HepG2 (cell line): ENCODE results near the gene SLC22A31. TPM values are rescaled to one million over a fixed set of nuclear protein-coding genes. Genes with fewer than 3 reads are reported as not detected.

Experiments
- HMGXB4 ChIP-seq, 2 experiments: sonication (generic) in 1 of 2; formaldehyde crosslinking in 1 of 2; IDR thresholded peaks; 2 replicates each; pipeline versions ENCODE4 v1.4.0 to v1.6.1; 2018 to 2020; ENCODE audit warnings: missing genetic modification reagents in 2 of 2, borderline replicate concordance in 1 of 2, low read depth in 1 of 2, mild to moderate bottlenecking in 1 of 2, missing biosample characterization in 1 of 2
- MAX ChIP-seq: IDR thresholded peaks from 2 replicates; pipeline ENCODE4 v1.6.1; 2012; ENCODE audit warnings: inconsistent platforms
- NCOA5 ChIP-seq: sonication (generic); formaldehyde crosslinking; IDR thresholded peaks from 2 replicates; pipeline ENCODE4 v1.4.0; 2020; ENCODE audit warnings: missing genetic modification reagents
- RBAK ChIP-seq: sonication (generic); formaldehyde crosslinking; IDR thresholded peaks from 2 replicates; pipeline ENCODE4 v1.5.1; 2020; ENCODE audit warnings: mild to moderate bottlenecking, missing genetic modification reagents
- SOX5 ChIP-seq: IDR thresholded peaks from 2 replicates; pipeline ENCODE4 v1.6.1; 2016; ENCODE audit warnings: borderline replicate concordance
- TFE3 ChIP-seq: IDR thresholded peaks from 2 replicates; pipeline ENCODE4 v1.6.1; 2016
- TOPORS ChIP-seq: sonication (generic); formaldehyde crosslinking; IDR thresholded peaks from 2 replicates; pipeline ENCODE4 v1.8.0; 2023; ENCODE audit warnings: mild to moderate bottlenecking, missing genetic modification reagents
- ZBTB44 ChIP-seq: sonication (generic); formaldehyde crosslinking; IDR thresholded peaks from 2 replicates; pipeline ENCODE4 v1.4.0; 2020; ENCODE audit warnings: missing genetic modification reagents
- ZNF281 ChIP-seq: sonication (generic); formaldehyde crosslinking; IDR thresholded peaks from 2 replicates; pipeline ENCODE4 v1.4.0; 2020; ENCODE audit warnings: missing genetic modification reagents, borderline replicate concordance
- ZNF329 ChIP-seq: sonication (generic); formaldehyde crosslinking; IDR thresholded peaks from 2 replicates; pipeline ENCODE4 v1.9.0; 2021; ENCODE audit warnings: low read depth, mild to moderate bottlenecking, missing genetic modification reagents
- ZNF441 ChIP-seq: sonication (generic); formaldehyde crosslinking; IDR thresholded peaks from 2 replicates; pipeline ENCODE4 v1.7.0; 2021; ENCODE audit warnings: missing genetic modification reagents, borderline replicate concordance
- ZNF580 ChIP-seq: IDR thresholded peaks from 2 replicates; pipeline ENCODE4 v1.6.1; 2016; ENCODE audit warnings: low read depth, borderline replicate concordance
- ZNF792 ChIP-seq: IDR thresholded peaks from 2 replicates; pipeline ENCODE4 v1.6.1; 2016
- polyA plus RNA-seq, 8 experiments: library from polyadenylated mRNA; depleted of rRNA in 3 of 8; stranded (reverse) in 7 of 8; unstranded in 1 of 8; fragments of >200 nt; fragmentation: Illumina TruSeq in 4 of 8; extraction: Trizol in 4 of 8; gene quantifications; 2 replicates each; pipeline versions ENCODE4 v1.2.1 to v1.2.3, GENCODE V29; 2011 to 2016; ENCODE audit warnings: low read depth in 4 of 8, missing spikeins in 1 of 8, mixed read lengths in 1 of 8; ENCODE audit not compliant: insufficient read depth in 1 of 8
- total RNA-seq, 5 experiments: library from RNA; depleted of rRNA; stranded (reverse); fragments of >200 nt; fragmentation: Illumina TruSeq; extraction: Trizol; gene quantifications; 2 replicates each; pipeline ENCODE4 v1.2.3, GENCODE V29; 2016; ENCODE audit warnings: low read depth in 1 of 5

The SLC22A31 gene
- total and polyA plus RNA-seq, 2 of the 13 experiments (the other 11 are each of a cell fraction or from before 2014, with no cell fraction given), result 67.3 to 83.3 TPM

- TF ChIP-seq MAX (peak; percentile 37; the same call in 1 of the 2 replicates), ZNF792 (CRISPR knock-in tag) (no peak), ZNF580 (CRISPR knock-in tag) (no peak), RBAK (CRISPR knock-in tag) (no peak), ZBTB44 (no peak), ZNF441 (CRISPR knock-in tag) (no peak), TOPORS (CRISPR knock-in tag) (no peak), TFE3 (CRISPR knock-in tag) (no peak), NCOA5 (no peak), HMGXB4 (CRISPR knock-in tag; IDR thresholded peaks at IDR 0.05; ENCODE audit: borderline replicate concordance in 1 of 2, low read depth in 1 of 2) (no peak), ZNF281 (CRISPR knock-in tag) (no peak), ZNF329 (CRISPR knock-in tag) (no peak), SOX5 (CRISPR knock-in tag) (no peak)
These were observed 594 bp upstream of the SLC22A31 start (continued) for GRCh38 chr16:89200850-89201411.
